HepG2 (cell line): ENCODE data around the gene ARL10. TPM values are rescaled to one million over a fixed set of nuclear protein-coding genes. Genes with fewer than 3 reads are reported as not detected.

Experiments used
- ATF1 ChIP-seq: IDR thresholded peaks from 2 replicates; pipeline ENCODE4 v1.6.1; 2016; ENCODE audit warnings: mild to moderate bottlenecking, control low read depth
- DMTF1 ChIP-seq: sonication (generic); formaldehyde crosslinking; IDR thresholded peaks from 2 replicates; pipeline ENCODE4 v1.4.0; 2020; ENCODE audit warnings: mild to moderate bottlenecking, missing genetic modification reagents
- ELF1 ChIP-seq: sonication (generic); formaldehyde crosslinking; IDR thresholded peaks from 2 replicates; pipeline ENCODE4 v1.4.0; 2020; ENCODE audit warnings: missing genetic modification reagents
- FOXA1 ChIP-seq, 2 experiments: fragments of 450-650 bp in 1 of 2; sonication (generic) in 1 of 2; formaldehyde crosslinking in 1 of 2; IDR thresholded peaks; 2 replicates each; pipeline versions ENCODE4 v1.4.0 to v1.6.1; 2016 to 2020; ENCODE audit warnings: missing genetic modification reagents in 1 of 2
- FOXK2 ChIP-seq: fragments of 450-650 bp; IDR thresholded peaks from 2 replicates; pipeline ENCODE4 v1.6.1; 2016
- MYNN ChIP-seq: sonication (generic); formaldehyde crosslinking; IDR thresholded peaks from 2 replicates; pipeline ENCODE4 v1.4.0; 2020; ENCODE audit warnings: mild to moderate bottlenecking, low read depth, missing genetic modification reagents
- MZF1 ChIP-seq: sonication (generic); formaldehyde crosslinking; IDR thresholded peaks from 2 replicates; pipeline ENCODE4 v1.8.1; 2023; ENCODE audit warnings: mild to moderate bottlenecking, missing genetic modification reagents, borderline replicate concordance
- NFAT5 ChIP-seq: sonication (generic); formaldehyde crosslinking; IDR thresholded peaks from 2 replicates; pipeline ENCODE4 v1.4.0; 2020; ENCODE audit warnings: missing genetic modification reagents
- NFKBIZ ChIP-seq: IDR thresholded peaks from 2 replicates; pipeline ENCODE4 v1.6.1; 2018; ENCODE audit warnings: missing genetic modification reagents, missing compliant biosample characterization
- ZBTB42 ChIP-seq: sonication (generic); formaldehyde crosslinking; IDR thresholded peaks from 2 replicates; pipeline ENCODE4 v1.5.0; 2020; ENCODE audit warnings: mild to moderate bottlenecking, missing genetic modification reagents
- ZFP36L2 ChIP-seq: sonication (generic); formaldehyde crosslinking; IDR thresholded peaks from 2 replicates; pipeline ENCODE4 v1.4.0; 2020; ENCODE audit warnings: missing genetic modification reagents
- ZNF281 ChIP-seq: sonication (generic); formaldehyde crosslinking; IDR thresholded peaks from 2 replicates; pipeline ENCODE4 v1.4.0; 2020; ENCODE audit warnings: missing genetic modification reagents, borderline replicate concordance
- ZNF570 ChIP-seq: sonication (generic); formaldehyde crosslinking; IDR thresholded peaks from 2 replicates; pipeline ENCODE4 v1.4.0; 2020; ENCODE audit warnings: mild to moderate bottlenecking, missing genetic modification reagents, borderline replicate concordance
- polyA plus RNA-seq, 8 experiments: library from polyadenylated mRNA; depleted of rRNA in 3 of 8; stranded (reverse) in 7 of 8; unstranded in 1 of 8; fragments of >200 nt; fragmentation: Illumina TruSeq in 4 of 8; extraction: Trizol in 4 of 8; gene quantifications; 2 replicates each; pipeline versions ENCODE4 v1.2.1 to v1.2.3, GENCODE V29; 2011 to 2016; ENCODE audit warnings: low read depth in 4 of 8, missing spikeins in 1 of 8, mixed read lengths in 1 of 8; ENCODE audit not compliant: insufficient read depth in 1 of 8
- total RNA-seq, 5 experiments: library from RNA; depleted of rRNA; stranded (reverse); fragments of >200 nt; fragmentation: Illumina TruSeq; extraction: Trizol; gene quantifications; 2 replicates each; pipeline ENCODE4 v1.2.3, GENCODE V29; 2016; ENCODE audit warnings: low read depth in 1 of 5

ARL10 gene
- total and polyA plus RNA-seq, 2 of the 13 experiments (the other 11 are each of a cell fraction or from before 2014, with no cell fraction given), result 0.18 to 0.50 TPM

GRCh38 chr5:176415952-176416924, 51.0 kb downstream of the ARL10 start, which contains the start of gene CLTB (continued):
- no peak for TF ChIP-seq ZNF281 (CRISPR knock-in tag)
- no peak for TF ChIP-seq ZBTB42
- TF ChIP-seq NFKBIZ (CRISPR knock-in tag), result no peak
- no peak for TF ChIP-seq FOXK2
- TF ChIP-seq NFAT5 (CRISPR knock-in tag), result no peak
- TF ChIP-seq ZNF570 (CRISPR knock-in tag), result no peak
- TF ChIP-seq DMTF1 (CRISPR knock-in tag), result no peak
- no peak for TF ChIP-seq MYNN (CRISPR knock-in tag)
- no peak for TF ChIP-seq FOXA1 (IDR thresholded peaks at IDR 0.05)
- peak; percentile 28; the same call in 1 of the 2 replicates for TF ChIP-seq FOXA1 (CRISPR knock-in tag; IDR thresholded peaks at IDR 0.05)
- no peak for TF ChIP-seq ZFP36L2 (CRISPR knock-in tag)
- TF ChIP-seq MZF1 (CRISPR knock-in tag), result no peak
- TF ChIP-seq ELF1, result no peak
- TF ChIP-seq ATF1 (CRISPR knock-in tag), result no peak
